NCI-H82 (cell line): ENCODE results near the gene GALM.
"Not testable (repeated sequence)": the region's sequence is repeated elsewhere in the genome, so short reads cannot be mapped to it uniquely, and the experiment has no call there.

Experiments
- DNase-seq: peaks from one replicate; lab custom pipeline; 2025; lab: John Stamatoyannopoulos, UW

Gene GALM

GRCh38 chr2:38665854-38666555 lies at the start of gene GALM:
Gene GALM (plus strand): TSS chr2:38666114. CDS start chr2:38666162, 48 bp downstream.
- peak; percentile 89 for DNase-seq

- no peak for DNase-seq
Measured at GRCh38 chr2:38617301-38617700, 48.6 kb upstream of the GALM start.

- DNase-seq = no peak
Measured at GRCh38 chr2:38619458-38620164, 46.3 kb upstream of the GALM start.

GRCh38 chr2:38620282-38620977 lies 45.5 kb upstream of the GALM start:
- DNase-seq = no peak

GRCh38 chr2:38621018-38621417 lies 44.9 kb upstream of the GALM start:
- DNase-seq = no peak

GRCh38 chr2:38622210-38622609 lies 43.7 kb upstream of the GALM start:
- DNase-seq = no peak

DNA sequence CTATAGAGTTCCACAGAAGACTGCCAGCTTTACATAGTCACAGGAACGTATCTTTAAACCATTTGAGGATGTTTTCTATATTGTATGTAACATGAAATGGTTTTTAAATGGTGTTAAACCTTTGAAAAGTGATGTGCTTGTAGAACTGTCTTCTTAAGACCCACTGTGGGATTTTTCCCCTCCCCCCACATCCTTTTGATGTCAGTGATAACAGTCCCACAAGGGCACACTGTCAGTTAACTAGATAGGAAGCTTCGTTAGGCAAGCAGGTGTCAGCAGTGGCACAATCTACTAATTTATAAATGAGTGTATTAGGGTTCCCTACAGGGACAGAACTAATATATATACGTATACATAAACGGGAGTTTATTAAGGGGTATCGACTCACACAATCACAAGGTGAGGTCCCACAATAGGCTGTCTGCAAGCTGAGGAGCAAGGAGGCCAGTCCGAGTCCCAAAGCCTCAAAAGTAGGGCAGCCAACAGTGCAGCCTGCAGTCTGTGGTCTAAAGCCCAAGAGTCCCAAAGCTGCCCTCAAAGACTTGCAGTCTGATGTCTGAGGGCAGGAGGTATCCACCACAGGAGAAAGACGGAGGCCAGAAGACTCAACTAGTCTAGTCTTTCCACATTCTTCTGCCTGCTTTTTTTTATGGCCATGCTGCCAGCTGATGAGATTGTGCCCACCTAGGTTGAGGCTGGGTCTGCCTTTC lies 39.4 kb upstream of the GALM start:
- no peak for DNase-seq

DNA sequence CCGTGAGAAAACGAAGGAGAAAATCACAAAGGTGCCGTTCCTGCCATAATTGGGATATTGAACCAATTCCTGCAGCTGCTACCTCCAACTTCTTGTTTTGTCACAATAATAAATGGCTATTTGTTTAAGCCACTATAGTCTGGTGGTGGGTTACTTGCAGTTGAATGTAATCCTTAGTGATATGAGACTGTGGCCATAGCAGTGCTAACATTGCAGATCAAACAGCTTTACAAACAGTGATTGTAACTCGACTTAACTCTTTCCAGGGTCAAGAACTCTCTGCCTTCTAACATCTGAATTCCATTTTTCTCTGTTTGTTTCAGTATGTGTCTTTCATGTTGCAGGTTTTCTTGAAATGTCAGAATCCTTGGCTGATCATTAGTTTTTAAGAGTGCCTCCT lies 38.5 kb upstream of the GALM start:
- no peak for DNase-seq

GRCh38 chr2:38629684-38630083 lies 36.2 kb upstream of the GALM start:
- no peak for DNase-seq

DNA sequence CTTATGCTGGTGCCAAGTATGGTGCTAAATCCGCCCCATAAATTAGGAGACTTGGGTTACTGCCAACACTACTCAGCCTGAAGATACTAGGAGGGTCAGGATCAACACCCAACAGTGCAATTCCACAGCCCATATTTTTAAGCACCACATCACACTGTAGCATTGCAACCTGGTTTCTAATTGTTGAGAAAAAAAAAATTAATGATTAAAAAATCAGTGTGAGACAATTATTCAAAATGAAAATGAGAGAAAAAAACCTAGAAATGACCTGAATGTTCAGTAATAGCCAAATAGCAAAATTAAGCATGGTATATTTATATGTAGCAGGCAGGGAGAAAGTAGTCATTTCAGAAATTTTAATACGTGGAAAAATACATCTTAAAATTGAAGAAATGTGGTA lies 33.9 kb upstream of the GALM start:
- peak; percentile 34 for DNase-seq

DNA sequence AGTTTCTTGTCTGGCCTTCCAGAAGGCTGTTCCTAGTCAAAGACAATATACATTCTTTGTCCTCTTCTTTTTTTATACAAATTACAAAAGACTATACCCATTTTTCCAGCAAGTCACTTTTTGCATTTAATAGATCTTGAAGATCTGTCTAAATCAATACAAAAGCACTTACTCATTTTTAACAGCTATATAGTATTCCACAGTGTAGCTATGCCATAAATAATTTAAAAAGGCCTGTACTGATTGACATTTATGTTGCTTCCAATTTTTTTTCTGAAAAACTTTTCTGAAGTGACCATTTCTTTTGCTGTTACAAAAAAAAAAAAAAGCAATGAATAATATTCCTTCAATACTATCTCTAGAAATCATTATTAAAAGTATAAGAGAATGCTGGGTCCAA lies 32.9 kb upstream of the GALM start:
- DNase-seq = no peak

- DNase-seq = no peak
Measured at GRCh38 chr2:38633895-38634294, 32.0 kb upstream of the GALM start.

- no peak for DNase-seq
Measured at GRCh38 chr2:38634684-38635083, 31.2 kb upstream of the GALM start.

GRCh38 chr2:38635139-38635538 lies 30.8 kb upstream of the GALM start:
- DNase-seq = no peak

- no peak for DNase-seq
Measured at GRCh38 chr2:38636069-38636468, 29.8 kb upstream of the GALM start.

- not testable (repeated sequence) for DNase-seq
Measured at GRCh38 chr2:38642373-38643017, 23.4 kb upstream of the GALM start.

DNA sequence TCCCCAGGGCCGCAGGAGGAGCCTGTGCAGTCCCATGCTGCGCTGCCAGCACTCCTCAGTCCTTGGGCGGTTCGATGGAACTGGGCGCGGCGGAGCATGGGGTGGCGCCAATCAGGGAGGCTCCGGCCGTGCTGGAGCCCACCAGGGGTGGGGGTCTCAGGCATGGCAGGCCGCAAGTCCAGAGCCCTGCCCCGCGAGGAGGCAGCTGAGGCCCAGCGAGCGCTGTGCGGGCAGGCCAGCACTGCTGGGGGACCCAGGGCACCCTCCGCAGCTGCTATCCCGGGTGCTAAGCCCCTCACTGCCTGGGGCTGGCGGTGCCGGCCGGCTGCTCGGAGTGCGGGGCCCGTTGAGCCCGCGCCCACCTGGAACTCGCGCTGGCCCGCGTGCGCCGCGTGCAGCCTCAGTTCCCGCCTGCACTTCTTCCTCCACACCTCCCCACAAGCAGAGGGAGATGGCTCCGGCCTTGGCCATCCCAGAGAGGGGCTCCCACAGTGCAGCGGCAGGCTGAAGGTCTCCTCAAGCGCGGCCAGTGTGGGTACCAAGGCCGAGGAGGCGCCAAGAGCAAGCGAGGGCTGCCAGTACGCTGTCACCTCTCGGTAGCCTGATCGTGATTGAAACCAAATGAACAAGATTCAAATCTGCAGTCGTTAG lies 22.8 kb upstream of the GALM start:
- no peak for DNase-seq

GRCh38 chr2:38643683-38644511 lies 22.0 kb upstream of the GALM start:
- not testable (repeated sequence) for DNase-seq

DNA sequence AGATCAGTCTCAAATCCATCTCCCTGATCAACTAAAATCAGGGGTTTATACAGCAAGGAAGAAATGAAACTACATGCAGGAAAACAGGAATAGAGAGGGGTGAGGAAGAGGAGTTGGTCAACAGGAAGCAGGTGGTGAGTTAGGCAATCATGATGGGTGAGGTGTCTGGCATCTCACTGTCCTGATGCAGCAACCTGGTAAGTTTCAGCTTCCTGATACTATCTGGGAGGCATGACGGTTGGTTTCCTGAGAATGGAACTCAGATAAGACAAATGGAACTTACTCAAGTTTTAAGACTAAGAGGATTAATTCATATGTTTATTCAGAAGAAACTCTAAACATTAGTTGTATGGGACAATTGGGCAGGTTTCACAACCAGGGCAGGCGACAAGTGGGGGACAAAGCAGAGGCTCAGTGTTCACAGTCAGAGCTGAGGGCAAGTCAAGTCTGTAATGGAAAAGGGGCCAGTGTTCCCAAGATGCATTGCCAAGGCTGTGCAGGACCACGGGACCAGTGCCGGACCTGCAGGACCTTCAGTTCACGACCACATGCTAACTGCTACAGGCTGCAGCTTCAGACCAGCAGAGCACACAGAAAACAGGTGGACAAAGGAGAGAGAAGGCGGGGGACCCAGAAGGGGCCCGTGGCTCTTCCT lies 17.7 kb upstream of the GALM start:
- DNase-seq = no peak

DNA sequence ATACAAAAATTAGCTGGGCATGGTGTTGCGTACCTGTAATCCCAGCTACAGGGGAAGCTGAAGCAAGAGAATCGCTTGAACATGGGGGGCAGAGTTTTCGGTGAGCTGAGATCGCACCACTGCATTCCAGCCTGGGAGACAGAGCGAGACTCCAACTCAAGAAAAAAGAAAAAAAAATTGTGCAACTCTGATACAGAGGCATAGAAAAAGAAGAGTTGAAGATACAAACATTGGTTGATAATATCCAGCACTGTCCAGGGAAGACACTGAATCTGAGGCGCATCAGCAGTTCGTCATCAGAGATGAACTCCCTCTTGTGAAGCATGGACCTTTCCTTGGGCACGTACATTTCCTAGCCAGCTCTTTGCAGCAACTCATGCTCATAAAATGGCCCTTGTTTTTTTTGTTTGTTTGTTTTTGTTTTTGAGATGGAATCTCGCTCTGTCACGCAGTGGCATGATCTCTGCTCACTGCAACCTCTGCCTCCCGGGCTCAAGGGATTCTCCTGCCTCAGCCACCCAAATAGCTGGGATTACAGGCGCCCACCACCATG lies 16.7 kb upstream of the GALM start:
- no peak for DNase-seq
